ENCODE results near the gene SYNJ2BP. TPM values are rescaled to one million over a fixed set of nuclear protein-coding genes. Genes with fewer than 3 reads are reported as not detected.
A peak's percentile ranks its signal among the peaks of the same experiment; 100 is the strongest.

The SYNJ2BP gene
- total and polyA plus RNA-seq, 11 donors: 15.0 to 63.0 (median 54.7) TPM

GRCh38 chr14:70398706-70399431 lies 18.0 kb downstream of the SYNJ2BP start:
- Histone ChIP-seq H3K27me3 (no peaks in the 10 kb centered on the region), H3K4me1 (peaks cover 0 to 9% (median 0%) of the 10 kb centered on the region in 12 donors), H3K36me3 (peaks cover 0 to 20% (median 0%) of the 10 kb centered on the region in 9 donors), H3K27ac (no peak overlapping the region), H3K9me3 (no peaks in the 10 kb centered on the region), H3K4me3 (no peak overlapping the region)
- no peak for TF ChIP-seq CTCF (IDR thresholded peaks at IDR 0.05)
- no peak for TF ChIP-seq POLR2A (IDR thresholded peaks at IDR 0.05)
- ATAC-seq (peak in 2 of 4 donors; percentile 10 to 46), DNase-seq (no peak)
- 89 to 98% (median 95%) methylated on average over 9 to 23 of the region's 23 CpGs for WGBS, 4 donors
- intact Hi-C loops (cut with DNase I): loop anchor here in 1 of 10 donors (2.0 kb wide), 1 partner anchor 30 kb away; no protein-coding TSS in a partner anchor

GRCh38 chr14:70398280-70398679 lies 18.6 kb downstream of the SYNJ2BP start:
- H3K4me3 ChIP-seq: no peak overlapping the region
- H3K4me1 ChIP-seq: peaks cover 0 to 6% (median 0%) of the 10 kb centered on the region in 12 donors
- no peak for TF ChIP-seq POLR2A (IDR thresholded peaks at IDR 0.05)
- no peak for TF ChIP-seq CTCF (IDR thresholded peaks at IDR 0.05)
- H3K27me3 ChIP-seq: no peaks in the 10 kb centered on the region
- H3K36me3 ChIP-seq: peaks cover 0 to 20% (median 0%) of the 10 kb centered on the region in 9 donors
- DNase-seq: no peak
- 99 to 100% (median 100%) methylated on average over 2 of the region's 2 CpGs; no CpG with 5 or more reads in 1 of the 4 donors for WGBS, 4 donors
- ATAC-seq: no peak
- intact Hi-C loops (cut with DNase I): loop anchor here in 1 of 10 donors (2.0 kb wide), 1 partner anchor 31 kb away; no protein-coding TSS in a partner anchor
- H3K27ac ChIP-seq: no peak overlapping the region
- peaks cover 0 to 4% (median 0%) of the 10 kb centered on the region in 12 donors for H3K9me3 ChIP-seq

GRCh38 chr14:70397746-70398145 lies 19.1 kb downstream of the SYNJ2BP start:
- intact Hi-C loops (cut with DNase I): loop anchor here in 1 of 10 donors (2.0 kb wide), 1 partner anchor 31 kb away; no protein-coding TSS in a partner anchor
- 76 to 100% (median 85%) methylated on average over 1 to 2 of the region's 2 CpGs for WGBS, 4 donors
- no peak overlapping the region for H3K27ac ChIP-seq
- peaks cover 0 to under 1% (median 0%) of the 10 kb centered on the region in 12 donors for H3K4me1 ChIP-seq
- H3K9me3 ChIP-seq: peaks cover 0 to 7% (median 0%) of the 10 kb centered on the region in 12 donors
- ATAC-seq (peak in 2 of 4 donors; percentile 13 to 20), DNase-seq (no peak)
- H3K4me3 ChIP-seq: no peak overlapping the region
- H3K27me3 ChIP-seq: no peaks in the 10 kb centered on the region
- H3K36me3 ChIP-seq: peaks cover 0 to 20% (median 0%) of the 10 kb centered on the region in 9 donors
- TF ChIP-seq CTCF (IDR thresholded peaks at IDR 0.05) (no peak), POLR2A (IDR thresholded peaks at IDR 0.05) (no peak)

- ATAC-seq (no peak), DNase-seq (no peak)
- TF ChIP-seq CTCF (IDR thresholded peaks at IDR 0.05) (no peak), POLR2A (IDR thresholded peaks at IDR 0.05) (no peak)
- Histone ChIP-seq H3K27ac (no peak overlapping the region), H3K9me3 (peaks cover 0 to 7% (median 0%) of the 10 kb centered on the region in 12 donors), H3K4me3 (no peak overlapping the region), H3K4me1 (no peaks in the 10 kb centered on the region), H3K27me3 (no peaks in the 10 kb centered on the region), H3K36me3 (peaks cover 0 to 15% (median 0%) of the 10 kb centered on the region in 9 donors)
- intact Hi-C loops (cut with DNase I): no loop called here
These were observed 22.1 kb downstream of the SYNJ2BP start for GRCh38 chr14:70394674-70395306.

Measured in heart left ventricle (tissue), 16 donors.